Subcutaneous abdominal adipose tissue (tissue), 5 donors: ENCODE results near the gene ABLIM2.

Experiments
- H3K27ac ChIP-seq: one replicate; pipeline ENCODE4 v1.7.0; 2013; ENCODE audit warnings: low read depth, mild to moderate bottlenecking, inconsistent platforms, low read length, moderate library complexity
- H3K27me3 ChIP-seq, 5 donors: one replicate each; pipeline ENCODE4 v1.7.0; 2013; ENCODE audit warnings: low read length in 5 of 5, inconsistent platforms in 1 of 5; ENCODE audit not compliant: control insufficient read depth in 5 of 5, insufficient read depth in 4 of 5
- H3K36me3 ChIP-seq, 5 donors: one replicate each; pipeline ENCODE4 v1.7.0; 2013; ENCODE audit warnings: low read length in 5 of 5; ENCODE audit not compliant: control insufficient read depth in 5 of 5, insufficient read depth in 5 of 5
- H3K4me1 ChIP-seq, 5 donors: one replicate each; pipeline ENCODE4 v1.7.0; 2013; ENCODE audit warnings: low read length in 5 of 5, mild to moderate bottlenecking in 3 of 5, moderate library complexity in 1 of 5; ENCODE audit not compliant: control insufficient read depth in 5 of 5, insufficient read depth in 5 of 5
- H3K4me3 ChIP-seq, 5 donors: one replicate each; pipeline ENCODE4 v1.7.0; 2013; ENCODE audit warnings: low read length in 5 of 5, low read depth in 1 of 5
- H3K9ac ChIP-seq, 5 donors: one replicate each; pipeline ENCODE4 v1.7.0; 2013; ENCODE audit warnings: low read length in 5 of 5, mild to moderate bottlenecking in 4 of 5, moderate library complexity in 3 of 5
- H3K9me3 ChIP-seq, 5 donors: one replicate each; pipeline ENCODE4 v1.7.0; 2013; ENCODE audit warnings: low read length in 5 of 5; ENCODE audit not compliant: control insufficient read depth in 5 of 5
- donor health status: healthy.
- donor health status: healthy.
- donor health status: healthy.
- donor health status: healthy.
- donor health status: healthy.

Gene ABLIM2

GRCh38 chr4:8194306-8195242 lies 36.0 kb upstream of the ABLIM2 start:
- Histone ChIP-seq H3K36me3 (no peaks in the 10 kb centered on the region), H3K4me3 (no peak overlapping the region), H3K9me3 (no peaks in the 10 kb centered on the region), H3K4me1 (peaks cover 16 to 83% (median 54%) of the 10 kb centered on the region in 5 donors), H3K27ac (no peak overlapping the region), H3K27me3 (no peaks in the 10 kb centered on the region), H3K9ac (no peak overlapping the region)

DNA sequence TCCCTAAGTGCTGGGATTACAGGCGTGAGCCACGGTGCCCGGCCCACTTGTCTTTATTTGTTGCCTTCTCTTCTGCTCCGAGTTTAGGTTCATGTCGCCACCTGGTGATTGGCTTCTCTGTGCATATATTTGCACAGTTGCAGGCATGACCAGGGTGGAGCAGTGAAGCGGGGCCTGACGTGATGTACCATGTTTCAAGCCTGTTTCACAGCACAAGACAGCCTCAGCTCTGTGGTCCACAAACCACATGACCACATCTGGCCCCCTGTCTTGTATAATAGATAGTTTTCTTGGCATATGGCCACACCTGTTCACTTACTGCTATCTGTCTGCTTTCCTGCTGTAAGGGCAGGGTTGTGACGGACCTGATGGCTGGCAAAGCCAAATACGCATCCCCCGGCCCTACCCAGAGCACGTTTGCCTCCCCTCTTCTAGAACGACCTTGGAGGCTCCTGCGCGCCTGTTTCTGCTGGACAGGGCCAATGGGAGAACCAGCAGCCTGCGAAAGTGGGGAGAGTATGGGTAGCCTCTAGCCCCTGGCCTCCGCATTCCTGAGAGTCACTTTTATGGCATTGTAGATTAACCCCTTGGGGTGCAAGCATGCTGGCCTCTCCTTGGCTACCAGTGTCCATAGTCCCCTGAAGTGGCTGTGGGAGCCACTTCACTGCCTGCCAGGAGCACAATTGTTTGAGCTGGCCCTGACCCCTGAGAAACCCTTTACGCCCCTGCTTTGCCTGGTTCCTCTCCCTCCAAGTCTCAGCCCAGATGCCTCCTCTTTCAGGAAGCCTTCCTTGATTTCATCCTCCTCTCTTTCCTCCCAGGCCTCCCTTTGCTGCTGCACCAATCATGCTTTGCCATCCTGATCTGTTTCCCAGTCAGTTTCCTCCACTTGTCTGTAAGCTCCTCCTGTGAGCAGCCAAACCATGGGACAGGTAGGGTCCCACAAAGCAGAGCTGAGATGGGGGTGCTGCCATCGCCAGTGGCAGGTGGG lies 34.4 kb upstream of the ABLIM2 start:
- no peak overlapping the region for H3K9ac ChIP-seq
- H3K4me3 ChIP-seq = no peak overlapping the region
- H3K9me3 ChIP-seq = no peaks in the 10 kb centered on the region
- no peaks in the 10 kb centered on the region for H3K27me3 ChIP-seq
- H3K4me1 ChIP-seq = peaks cover 10 to 83% (median 53%) of the 10 kb centered on the region in 5 donors
- no peaks in the 10 kb centered on the region for H3K36me3 ChIP-seq
- no peak overlapping the region for H3K27ac ChIP-seq

DNA sequence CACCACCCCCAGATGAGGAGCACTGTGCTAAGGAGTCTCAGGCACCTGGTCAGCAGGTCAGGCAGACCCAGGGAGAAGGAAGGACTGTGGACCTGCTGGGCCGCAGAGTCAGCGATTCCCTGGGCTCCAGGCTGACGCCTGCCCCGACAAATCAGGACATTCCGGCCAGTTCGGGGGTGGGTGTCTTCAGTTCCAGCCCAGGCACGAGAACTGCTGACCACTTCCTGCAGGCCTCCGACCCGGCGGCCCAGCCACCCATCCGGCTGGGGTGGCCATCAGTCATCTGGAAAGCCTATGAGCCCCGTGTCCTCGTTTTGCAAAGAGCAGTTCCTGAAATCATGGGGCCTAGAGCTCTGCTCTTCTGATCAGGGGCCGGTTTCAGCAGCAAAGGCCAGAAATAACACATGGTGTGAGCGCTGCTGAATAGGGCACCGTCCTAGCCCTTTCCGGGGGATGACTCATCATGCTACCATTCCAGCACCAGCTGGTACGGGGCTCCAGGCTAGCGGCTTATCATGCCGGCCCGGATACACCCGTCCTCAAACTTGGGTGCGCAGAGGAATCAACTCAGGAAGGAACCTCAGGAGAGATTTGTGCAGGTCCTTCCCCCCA lies 32.6 kb upstream of the ABLIM2 start:
- Histone ChIP-seq H3K27me3 (no peaks in the 10 kb centered on the region), H3K4me1 (peaks cover 9 to 69% (median 44%) of the 10 kb centered on the region in 5 donors), H3K9me3 (no peaks in the 10 kb centered on the region), H3K4me3 (peak overlapping the region in 1 of 5 donors; percentile 25), H3K36me3 (no peaks in the 10 kb centered on the region), H3K27ac (peak overlapping the region; percentile 67), H3K9ac (peak overlapping the region in 1 of 5 donors; percentile 28)

- Histone ChIP-seq H3K27me3 (no peaks in the 10 kb centered on the region), H3K9me3 (no peaks in the 10 kb centered on the region), H3K4me3 (peak overlapping the region in 1 of 5 donors; percentile 9), H3K36me3 (no peaks in the 10 kb centered on the region), H3K4me1 (peaks cover 11 to 65% (median 50%) of the 10 kb centered on the region in 5 donors), H3K9ac (peak overlapping the region in 1 of 5 donors; percentile 48), H3K27ac (peak overlapping the region; percentile 67)
These were observed 31.2 kb upstream of the ABLIM2 start for GRCh38 chr4:8189551-8190466.

GRCh38 chr4:8188743-8189550 lies 30.3 kb upstream of the ABLIM2 start:
- H3K27me3 ChIP-seq = no peaks in the 10 kb centered on the region
- H3K4me3 ChIP-seq = peak overlapping the region in 2 of 5 donors; percentile 9 to 26
- H3K36me3 ChIP-seq = no peaks in the 10 kb centered on the region
- H3K27ac ChIP-seq = peak overlapping the region; percentile 67
- H3K4me1 ChIP-seq = peaks cover 10 to 63% (median 50%) of the 10 kb centered on the region in 5 donors
- no peaks in the 10 kb centered on the region for H3K9me3 ChIP-seq
- H3K9ac ChIP-seq = peak overlapping the region in 1 of 5 donors; percentile 48

DNA sequence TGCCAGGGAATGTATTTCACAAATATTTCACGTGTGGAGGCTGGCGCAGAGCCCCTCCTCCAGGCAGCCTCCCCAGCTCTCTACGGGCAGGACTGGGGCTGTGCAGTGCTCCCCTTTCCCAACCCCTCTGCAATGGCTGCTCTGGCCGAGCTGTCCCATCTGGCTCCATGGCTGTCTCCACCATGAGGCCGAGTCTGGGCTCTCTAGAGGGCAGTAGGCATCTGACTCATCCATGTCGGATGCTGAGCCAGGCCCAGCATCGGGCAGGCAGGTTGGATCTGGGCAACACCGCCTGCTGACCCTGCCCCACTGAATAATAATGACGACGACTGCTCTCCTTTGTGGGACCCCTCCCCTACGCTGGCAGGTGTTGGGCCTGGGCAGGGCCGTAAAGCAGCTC lies 29.5 kb upstream of the ABLIM2 start:
- H3K4me1 ChIP-seq = peaks cover 14 to 67% (median 58%) of the 10 kb centered on the region in 5 donors
- H3K36me3 ChIP-seq = no peaks in the 10 kb centered on the region
- no peak overlapping the region for H3K4me3 ChIP-seq
- no peaks in the 10 kb centered on the region for H3K9me3 ChIP-seq
- H3K27ac ChIP-seq = no peak overlapping the region
- no peaks in the 10 kb centered on the region for H3K27me3 ChIP-seq
- H3K9ac ChIP-seq = no peak overlapping the region

- no peak overlapping the region for H3K4me3 ChIP-seq
- H3K27me3 ChIP-seq = no peaks in the 10 kb centered on the region
- H3K36me3 ChIP-seq = no peaks in the 10 kb centered on the region
- H3K9ac ChIP-seq = no peak overlapping the region
- no peak overlapping the region for H3K27ac ChIP-seq
- peaks cover 15 to 64% (median 56%) of the 10 kb centered on the region in 5 donors for H3K4me1 ChIP-seq
- no peaks in the 10 kb centered on the region for H3K9me3 ChIP-seq
These were observed 27.3 kb upstream of the ABLIM2 start for GRCh38 chr4:8185930-8186329.

GRCh38 chr4:8185295-8185694 lies 26.7 kb upstream of the ABLIM2 start:
- Histone ChIP-seq H3K27ac (no peak overlapping the region), H3K27me3 (no peaks in the 10 kb centered on the region), H3K4me1 (peaks cover 15 to 61% (median 49%) of the 10 kb centered on the region in 5 donors)

More at GRCh38 chr4:8185295-8185694, 26.7 kb upstream of the ABLIM2 start:
- no peaks in the 10 kb centered on the region for H3K9me3 ChIP-seq
- H3K36me3 ChIP-seq = no peaks in the 10 kb centered on the region
- no peak overlapping the region for H3K9ac ChIP-seq
- no peak overlapping the region for H3K4me3 ChIP-seq
